Activated CD8-positive, alpha-beta memory T cell treated with anti-CD3 and anti-CD28 coated beads for 36 hours (primary cell): ENCODE measurements around the gene HID1. TPM values are rescaled to one million over a fixed set of nuclear protein-coding genes. Genes with fewer than 3 reads are reported as not detected.

ENCODE experiments used
- total RNA-seq, 2 experiments: library from RNA; stranded (reverse); gene quantifications; one replicate each; pipeline ENCODE4 v1.2.3, GENCODE V29; 2021

HID1 gene
- total RNA-seq, 2 experiments from 2014 or later, result 0.89 to 1.9 TPM

Other genes with a start within 250 kb of the HID1 start
- gene RAB37, start 235.5 kb downstream of the HID1 start, total RNA-seq, result 1 to 10 TPM; 1.3 to 1.4 TPM
- gene NHERF1, start 224.1 kb downstream of the HID1 start, total RNA-seq, result 100 to 1,000 TPM; 135 to 143 TPM
- 10 to 100 TPM; 44.4 to 49.6 TPM for gene NAT9, start 196.4 kb downstream of the HID1 start, total RNA-seq
- gene GRIN2C, start 112.9 kb downstream of the HID1 start, total RNA-seq, result not detected
- gene FDXR, start 99.8 kb downstream of the HID1 start, total RNA-seq, result 10 to 100 TPM; 21.0 to 22.5 TPM
- not detected for gene FADS6, start 79.1 kb downstream of the HID1 start, total RNA-seq
- not detected for gene USH1G, start 49.5 kb downstream of the HID1 start, total RNA-seq
- not detected for gene OTOP2, start 48.5 kb downstream of the HID1 start, total RNA-seq
- gene OTOP3, start 36.9 kb downstream of the HID1 start, total RNA-seq, result not detected
- gene CDR2L, start 14.9 kb upstream of the HID1 start, total RNA-seq, result 1 to 10 TPM; 1.8 to 2.0 TPM
- 10 to 100 TPM; 65.5 to 66.5 TPM for gene MRPL58, start 39.9 kb upstream of the HID1 start, total RNA-seq
- gene ATP5PD, start 74.2 kb upstream of the HID1 start, total RNA-seq, result 100 to 1,000 TPM; 175 to 181 TPM
- 10 to 100 TPM; 16.8 to 19.1 TPM for gene KCTD2, start 74.5 kb upstream of the HID1 start, total RNA-seq
- gene SLC16A5, start 115.2 kb upstream of the HID1 start, total RNA-seq, result 1 to 10 TPM; 2.3 to 2.8 TPM
- 10 to 100 TPM; 10.8 to 11.8 TPM for gene ARMC7, start 137.2 kb upstream of the HID1 start, total RNA-seq
- gene NT5C, start 159.0 kb upstream of the HID1 start, total RNA-seq, result 10 to 100 TPM; 77.0 to 81.4 TPM
- gene JPT1, start 181.8 kb upstream of the HID1 start, total RNA-seq, result 100 to 1,000 TPM; 233 to 238 TPM
- gene SUMO2, start 210.2 kb upstream of the HID1 start, total RNA-seq, result 100 to 1,000 TPM; 634 to 647 TPM
- 100 to 1,000 TPM; 141 to 151 TPM for gene NUP85, start 232.9 kb upstream of the HID1 start, total RNA-seq